ENCODE data around the gene TIMM29. TPM values are rescaled to one million over a fixed set of nuclear protein-coding genes. Genes with fewer than 3 reads are reported as not detected.
A peak's percentile ranks its signal among the peaks of the same experiment; 100 is the strongest.
"Not testable (repeated sequence)": the region's sequence is repeated elsewhere in the genome, so short reads cannot be mapped to it uniquely, and the experiment has no call there.

Gene TIMM29
- total RNA-seq, 1 experiment from 2014 or later, result 58.2 TPM

DNA sequence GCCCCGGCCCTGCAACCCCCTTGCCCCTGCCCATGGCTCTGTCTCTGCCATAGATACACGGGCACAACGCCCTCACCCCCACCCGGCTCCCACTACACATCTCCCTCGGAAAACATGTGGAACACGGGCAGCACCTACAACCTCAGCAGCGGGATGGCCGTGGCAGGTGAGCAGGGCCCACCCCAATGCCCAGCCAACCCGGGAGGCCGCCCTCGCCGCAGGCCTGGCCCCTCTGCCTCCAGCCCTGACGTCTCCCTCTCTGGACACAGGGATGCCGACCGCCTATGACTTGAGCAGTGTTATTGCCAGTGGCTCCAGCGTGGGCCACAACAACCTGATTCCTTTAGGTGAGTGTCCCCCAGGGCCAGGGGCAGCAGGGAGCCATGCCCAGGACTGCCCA is 7.8 kb upstream of the TIMM29 start:
- Histone ChIP-seq H3K36me3 (replicated peaks; ENCODE audit: control insufficient read depth, insufficient read depth, low read length) (peaks cover 19% of the 10 kb centered on the region), H3K27me3 (ENCODE audit: control insufficient read depth, insufficient read depth, low read length) (no peaks in the 10 kb centered on the region), H3K4me3 (ENCODE audit: insufficient read depth, low read depth, low read length) (no peak overlapping the region)
- DNase-seq, result peak; percentile 43

DNA sequence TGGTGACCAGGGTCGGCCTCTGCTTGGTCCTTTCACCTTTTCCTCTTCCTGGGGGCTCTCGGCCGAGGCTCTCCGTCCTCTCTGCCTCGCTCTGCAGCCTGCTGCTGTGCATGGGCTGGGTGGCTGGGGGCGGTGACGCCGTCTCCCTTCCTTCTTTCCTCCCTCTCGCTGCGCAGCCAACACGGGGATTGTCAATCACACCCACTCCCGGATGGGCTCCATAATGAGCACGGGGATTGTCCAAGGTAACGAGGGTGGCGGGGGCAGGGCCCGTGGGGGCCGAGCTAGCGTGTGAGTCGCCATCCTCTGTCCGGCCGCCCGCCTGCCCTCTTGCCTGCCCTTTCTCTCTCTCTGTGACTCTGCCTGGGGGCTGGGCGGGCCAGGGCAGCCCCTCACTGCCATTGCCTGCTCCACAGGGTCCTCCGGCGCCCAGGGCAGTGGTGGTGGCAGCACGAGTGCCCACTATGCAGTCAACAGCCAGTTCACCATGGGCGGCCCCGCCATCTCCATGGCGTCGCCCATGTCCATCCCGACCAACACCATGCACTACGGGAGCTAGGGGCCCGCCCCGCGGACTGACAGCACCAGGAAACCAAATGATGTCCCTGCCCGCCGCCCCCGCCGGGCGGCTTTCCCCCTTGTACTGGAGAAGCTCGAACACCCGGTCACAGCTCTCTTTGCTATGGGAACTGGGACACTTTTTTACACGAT is 7.3 kb upstream of the TIMM29 start:
- Histone ChIP-seq H3K27me3 (ENCODE audit: control insufficient read depth, insufficient read depth, low read length) (no peaks in the 10 kb centered on the region), H3K4me3 (ENCODE audit: insufficient read depth, low read depth, low read length) (no peak overlapping the region), H3K36me3 (replicated peaks; ENCODE audit: control insufficient read depth, insufficient read depth, low read length) (peaks cover 19% of the 10 kb centered on the region)
- peak; percentile 55 for DNase-seq

DNA sequence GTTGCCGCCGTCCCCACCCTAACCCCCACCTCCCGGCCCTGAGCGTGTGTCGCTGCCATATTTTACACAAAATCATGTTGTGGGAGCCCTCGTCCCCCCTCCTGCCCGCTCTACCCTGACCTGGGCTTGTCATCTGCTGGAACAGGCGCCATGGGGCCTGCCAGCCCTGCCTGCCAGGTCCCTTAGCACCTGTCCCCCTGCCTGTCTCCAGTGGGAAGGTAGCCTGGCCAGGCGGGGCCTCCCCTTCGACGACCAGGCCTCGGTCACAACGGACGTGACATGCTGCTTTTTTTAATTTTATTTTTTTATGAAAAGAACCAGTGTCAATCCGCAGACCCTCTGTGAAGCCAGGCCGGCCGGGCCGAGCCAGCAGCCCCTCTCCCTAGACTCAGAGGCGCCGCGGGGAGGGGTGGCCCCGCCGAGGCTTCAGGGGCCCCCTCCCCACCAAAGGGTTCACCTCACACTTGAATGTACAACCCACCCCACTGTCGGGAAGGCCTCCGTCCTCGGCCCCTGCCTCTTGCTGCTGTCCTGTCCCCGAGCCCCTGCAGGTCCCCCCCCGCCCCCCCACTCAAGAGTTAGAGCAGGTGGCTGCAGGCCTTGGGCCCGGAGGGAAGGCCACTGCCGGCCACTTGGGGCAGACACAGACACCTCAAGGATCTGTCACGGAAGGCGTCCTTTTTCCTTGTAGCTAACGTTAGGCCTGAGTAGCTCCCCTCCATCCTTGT is 6.5 kb upstream of the TIMM29 start:
- Histone ChIP-seq H3K4me3 (ENCODE audit: insufficient read depth, low read depth, low read length) (no peak overlapping the region), H3K27me3 (ENCODE audit: control insufficient read depth, insufficient read depth, low read length) (no peaks in the 10 kb centered on the region), H3K36me3 (replicated peaks; ENCODE audit: control insufficient read depth, insufficient read depth, low read length) (peaks cover 17% of the 10 kb centered on the region)
- peak; percentile 72 for DNase-seq

DNA sequence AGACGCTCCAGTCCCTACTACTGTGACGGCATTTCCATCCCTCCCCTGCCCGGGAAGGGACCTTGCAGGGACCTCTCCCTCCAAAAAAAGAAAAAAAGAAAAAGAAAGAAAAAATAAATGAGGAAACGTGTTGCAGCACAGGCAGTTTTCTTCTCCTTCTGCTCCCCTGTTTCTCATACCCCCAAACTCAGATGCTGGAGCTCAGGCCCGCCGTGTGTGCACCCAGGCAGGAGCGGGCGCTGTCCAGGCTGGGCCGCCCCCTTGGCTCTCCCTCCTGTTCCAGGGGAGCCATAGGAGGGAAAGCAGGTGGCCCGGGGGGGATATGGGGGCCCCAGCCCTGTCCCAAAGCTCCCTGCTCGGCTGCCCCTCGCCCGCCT is 6.0 kb upstream of the TIMM29 start:
- Histone ChIP-seq H3K4me3 (ENCODE audit: insufficient read depth, low read depth, low read length) (no peak overlapping the region), H3K27me3 (ENCODE audit: control insufficient read depth, insufficient read depth, low read length) (no peaks in the 10 kb centered on the region), H3K36me3 (replicated peaks; ENCODE audit: control insufficient read depth, insufficient read depth, low read length) (peaks cover 20% of the 10 kb centered on the region)
- DNase-seq, result peak; percentile 48

DNA sequence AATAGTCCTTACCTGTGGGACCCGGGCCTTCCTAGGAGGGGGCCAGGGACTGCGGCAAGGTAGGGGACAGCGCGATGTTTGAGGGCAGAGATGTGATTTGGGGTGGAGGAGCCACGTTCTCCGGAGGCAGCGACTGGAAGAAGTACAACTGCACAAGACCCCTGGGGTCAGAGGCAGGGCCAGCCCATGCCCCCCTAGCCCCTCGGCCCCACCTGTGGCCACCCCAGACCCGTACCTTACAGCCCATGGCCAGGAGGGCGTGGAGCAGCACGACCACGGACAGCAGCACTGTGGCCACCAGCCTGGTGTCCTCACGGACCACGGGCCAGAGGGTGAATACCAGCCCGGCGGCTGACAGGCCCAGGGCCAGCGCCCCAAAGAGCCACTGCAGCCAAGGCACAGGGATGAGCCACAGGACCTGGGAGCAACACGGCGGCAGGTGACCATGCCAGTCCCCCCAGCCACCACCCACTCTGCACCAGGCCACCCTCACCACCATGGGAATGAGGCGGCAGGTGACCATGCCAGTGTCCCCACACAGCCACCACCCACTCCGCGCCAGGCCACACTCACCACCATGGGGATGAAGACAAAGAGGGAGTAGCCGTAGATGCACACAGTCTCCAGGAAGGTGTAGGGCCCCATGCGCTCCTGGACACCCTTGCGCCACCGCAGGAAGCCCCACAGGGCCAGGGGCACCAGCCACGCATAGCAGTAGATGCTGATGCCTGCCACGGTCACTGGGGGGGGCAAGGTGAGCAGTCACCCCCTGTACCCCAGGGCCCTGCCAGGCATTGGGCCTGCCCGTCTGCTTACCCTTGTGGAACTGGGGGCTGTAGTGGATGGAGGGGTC is 5.1 kb upstream of the TIMM29 start:
- Histone ChIP-seq H3K36me3 (replicated peaks; ENCODE audit: control insufficient read depth, insufficient read depth, low read length) (peaks cover 17% of the 10 kb centered on the region), H3K27me3 (ENCODE audit: control insufficient read depth, insufficient read depth, low read length) (no peaks in the 10 kb centered on the region), H3K4me3 (ENCODE audit: insufficient read depth, low read depth, low read length) (no peak overlapping the region)
- peak; percentile 39 for DNase-seq

DNA sequence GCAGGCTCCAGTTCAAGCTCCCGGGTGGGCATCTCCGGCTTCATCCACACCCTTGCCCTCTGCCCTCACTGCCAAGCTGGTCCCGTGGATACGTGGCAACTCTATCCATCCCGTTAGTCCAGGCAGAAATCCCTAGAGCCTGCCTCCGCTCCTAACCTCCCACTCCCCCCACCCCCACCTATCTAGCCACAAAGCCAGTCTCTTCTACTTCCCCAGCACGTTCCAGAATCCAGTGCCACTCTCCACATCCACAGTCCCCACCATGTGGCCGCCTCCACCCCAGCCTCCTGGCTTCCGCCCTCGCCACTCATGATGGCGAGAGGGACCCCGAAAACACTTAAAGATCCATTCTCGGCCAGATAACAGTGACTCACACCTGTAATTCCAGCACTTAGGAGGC is 4.0 kb upstream of the TIMM29 start:
- H3K27me3 ChIP-seq (ENCODE audit: control insufficient read depth, insufficient read depth, low read length), result no peaks in the 10 kb centered on the region
- peaks cover 10% of the 10 kb centered on the region for H3K36me3 ChIP-seq (replicated peaks; ENCODE audit: control insufficient read depth, insufficient read depth, low read length)
- H3K4me3 ChIP-seq (ENCODE audit: insufficient read depth, low read depth, low read length), result no peak overlapping the region
- DNase-seq, result no peak

DNA sequence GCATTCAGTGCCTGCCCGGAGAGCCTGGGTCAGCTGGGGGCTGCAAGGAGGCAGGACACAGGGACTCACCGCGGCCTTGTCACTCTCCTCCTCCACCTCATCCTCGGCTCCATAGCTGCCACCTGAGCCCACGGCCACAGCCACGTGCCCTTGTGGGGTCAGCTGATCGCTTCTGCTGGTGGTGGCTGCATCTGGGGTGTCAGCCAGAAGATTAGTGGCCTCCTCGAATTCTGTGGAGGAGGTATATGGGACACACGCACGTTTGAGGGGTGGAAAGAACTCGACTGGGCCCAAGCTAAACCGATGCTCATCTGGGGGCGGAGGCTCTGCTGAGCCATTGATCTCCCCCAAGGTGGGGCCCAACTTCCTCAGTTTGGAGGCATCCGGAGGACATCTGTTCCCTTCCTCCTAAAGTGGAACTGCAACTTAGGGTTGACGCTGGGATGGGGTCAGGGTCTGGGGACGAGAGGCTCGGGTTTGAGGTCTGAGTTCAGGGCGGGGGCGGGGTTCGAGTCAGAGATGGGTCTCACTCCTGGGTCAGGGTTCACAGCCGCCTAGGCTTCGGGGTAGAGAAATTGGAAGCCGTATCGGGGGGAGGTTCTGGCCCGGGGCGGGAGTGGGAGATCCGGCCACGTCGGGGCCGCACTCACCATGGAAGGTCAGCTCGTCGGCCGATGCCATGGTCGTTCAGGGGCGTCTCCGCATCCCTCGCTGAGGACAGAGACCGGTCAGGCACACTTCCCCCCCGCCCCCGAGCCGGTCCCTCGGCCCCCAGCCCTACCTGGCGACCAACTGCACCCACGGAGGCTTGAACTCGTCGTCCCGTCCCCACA is 665 bp upstream of the TIMM29 start:
- H3K4me3 ChIP-seq (ENCODE audit: insufficient read depth, low read depth, low read length), result peak overlapping the region; percentile 95
- DNase-seq, result no peak
- H3K36me3 ChIP-seq (replicated peaks; ENCODE audit: control insufficient read depth, insufficient read depth, low read length), result peaks cover 11% of the 10 kb centered on the region
- no peaks in the 10 kb centered on the region for H3K27me3 ChIP-seq (ENCODE audit: control insufficient read depth, insufficient read depth, low read length)

DNA sequence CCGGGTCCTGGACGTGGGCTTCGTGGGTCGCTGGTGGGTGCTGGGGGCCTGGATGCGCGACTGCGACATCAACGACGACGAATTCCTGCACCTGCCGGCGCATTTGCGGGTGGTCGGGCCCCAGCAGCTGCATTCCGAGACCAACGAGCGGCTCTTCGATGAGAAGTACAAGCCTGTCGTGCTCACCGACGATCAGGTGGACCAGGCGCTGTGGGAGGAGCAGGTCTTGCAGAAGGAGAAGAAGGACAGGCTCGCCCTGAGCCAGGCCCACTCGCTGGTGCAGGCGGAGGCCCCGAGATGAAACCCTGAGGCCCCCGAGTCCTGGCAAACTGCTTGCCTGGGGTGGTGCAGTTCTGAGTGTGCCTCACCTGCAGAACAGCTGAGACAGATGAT is 787 bp downstream of the TIMM29 start:
- peak; percentile 66 for DNase-seq
- Histone ChIP-seq H3K27me3 (ENCODE audit: control insufficient read depth, insufficient read depth, low read length) (no peaks in the 10 kb centered on the region), H3K4me3 (ENCODE audit: insufficient read depth, low read depth, low read length) (peak overlapping the region; percentile 95), H3K36me3 (replicated peaks; ENCODE audit: control insufficient read depth, insufficient read depth, low read length) (peaks cover 11% of the 10 kb centered on the region)

DNA sequence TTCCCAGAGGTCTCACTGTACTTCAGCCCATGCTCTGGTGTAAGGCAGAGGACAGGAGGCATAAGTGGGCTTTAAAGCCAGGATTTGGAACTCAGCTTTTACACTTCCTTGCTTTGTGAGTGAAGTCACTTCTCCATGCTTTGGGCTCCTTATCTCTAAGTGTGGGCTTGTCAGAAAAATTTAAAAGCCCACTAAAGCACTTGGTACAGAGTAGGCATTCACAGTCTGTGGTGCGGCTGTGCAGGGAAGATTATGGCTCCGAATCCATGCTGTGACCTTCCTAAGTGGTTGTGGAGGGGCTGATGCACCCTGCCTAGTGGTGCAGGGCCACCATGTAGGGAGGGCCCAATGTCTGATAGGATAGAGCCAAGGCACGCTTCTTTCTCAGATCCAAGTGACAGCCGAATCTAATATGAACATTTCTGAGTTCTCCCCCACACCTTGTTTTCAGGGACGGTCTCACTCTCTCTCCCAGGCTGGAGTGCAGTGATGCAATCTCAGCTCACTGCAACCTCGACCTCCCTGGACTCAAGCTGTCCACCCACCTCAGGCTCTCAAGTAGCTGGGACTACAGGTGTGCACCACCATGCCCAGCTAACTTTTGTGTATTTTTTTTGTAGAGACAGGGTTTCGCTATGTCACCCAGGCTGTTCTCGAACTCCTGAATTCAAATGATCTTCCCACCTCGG is 6.9 kb downstream of the TIMM29 start:
- Histone ChIP-seq H3K4me3 (ENCODE audit: insufficient read depth, low read depth, low read length) (no peak overlapping the region), H3K27me3 (ENCODE audit: control insufficient read depth, insufficient read depth, low read length) (no peaks in the 10 kb centered on the region), H3K36me3 (replicated peaks; ENCODE audit: control insufficient read depth, insufficient read depth, low read length) (peaks cover under 1% of the 10 kb centered on the region)
- DNase-seq, result no peak

DNA sequence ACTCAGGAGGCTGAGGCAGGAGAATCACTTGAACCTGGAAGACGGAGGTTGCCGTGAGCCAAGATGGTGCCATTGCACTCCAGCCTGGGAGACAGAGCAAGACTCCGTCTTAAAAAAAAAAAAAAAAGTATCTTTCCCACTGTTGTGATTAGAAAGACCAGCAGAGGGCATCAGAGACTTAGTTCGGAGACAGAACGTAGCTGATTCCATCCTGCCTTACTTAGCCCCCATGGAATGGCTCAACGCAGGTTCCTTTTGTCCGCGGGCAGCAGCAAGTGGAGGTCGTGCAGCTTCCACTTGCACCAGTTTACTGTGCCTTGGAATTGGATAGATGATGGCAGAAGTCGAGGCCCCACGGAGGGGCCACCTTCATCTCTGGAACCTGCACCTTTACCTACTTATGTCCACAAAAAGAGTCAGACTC is 8.1 kb downstream of the TIMM29 start:
- H3K27me3 ChIP-seq (ENCODE audit: control insufficient read depth, insufficient read depth, low read length), result no peaks in the 10 kb centered on the region
- peak; percentile 86 for DNase-seq
- H3K36me3 ChIP-seq (replicated peaks; ENCODE audit: control insufficient read depth, insufficient read depth, low read length), result no peaks in the 10 kb centered on the region; the same call in 1 of the 2 replicates
- no peak overlapping the region for H3K4me3 ChIP-seq (ENCODE audit: insufficient read depth, low read depth, low read length)

DNA sequence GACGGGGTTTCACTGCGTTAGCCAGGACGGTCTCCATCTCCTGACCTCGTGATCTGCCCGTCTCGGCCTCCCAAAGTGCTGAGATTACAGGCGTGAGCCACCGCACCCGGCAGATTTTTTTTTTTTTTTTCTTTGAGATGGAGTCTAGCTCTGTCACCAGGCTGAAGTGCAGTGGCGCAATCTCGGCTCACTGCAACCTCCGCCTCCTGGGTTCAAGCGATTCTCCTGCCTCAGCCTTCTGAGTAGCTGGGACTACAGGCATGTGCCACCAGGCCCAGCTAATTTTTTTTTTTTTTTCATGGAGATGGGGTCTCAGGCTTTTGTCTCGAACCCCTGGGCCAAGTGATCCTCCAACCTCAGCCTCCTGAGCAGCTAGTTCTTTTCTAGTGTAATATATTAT is 13.0 kb downstream of the TIMM29 start:
- not testable (repeated sequence) for H3K4me3 ChIP-seq (ENCODE audit: insufficient read depth, low read depth, low read length); H3K27me3 ChIP-seq (ENCODE audit: control insufficient read depth, insufficient read depth, low read length); H3K36me3 ChIP-seq (replicated peaks; ENCODE audit: control insufficient read depth, insufficient read depth, low read length); DNase-seq

DNA sequence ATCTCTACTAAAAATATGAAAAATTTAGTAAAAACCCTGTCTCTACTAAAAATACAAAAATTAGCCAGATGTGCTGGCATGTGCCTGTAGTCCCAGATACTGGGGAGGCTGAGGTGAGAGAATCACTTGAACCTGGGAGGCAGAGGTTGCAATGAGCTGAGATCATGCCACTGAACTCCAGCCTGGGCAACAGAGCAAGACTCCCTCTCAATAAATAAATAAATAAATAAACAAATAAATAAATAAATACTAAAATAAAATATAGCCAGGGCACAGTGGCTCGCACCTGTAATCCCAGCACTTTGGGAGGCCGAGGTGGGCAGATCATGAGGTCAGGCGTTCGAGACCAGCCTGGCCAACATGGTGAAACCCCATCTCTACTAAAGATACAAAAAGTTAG is 14.8 kb downstream of the TIMM29 start:
- not testable (repeated sequence) for H3K36me3 ChIP-seq (replicated peaks; ENCODE audit: control insufficient read depth, insufficient read depth, low read length); DNase-seq; H3K27me3 ChIP-seq (ENCODE audit: control insufficient read depth, insufficient read depth, low read length); H3K4me3 ChIP-seq (ENCODE audit: insufficient read depth, low read depth, low read length)

DNA sequence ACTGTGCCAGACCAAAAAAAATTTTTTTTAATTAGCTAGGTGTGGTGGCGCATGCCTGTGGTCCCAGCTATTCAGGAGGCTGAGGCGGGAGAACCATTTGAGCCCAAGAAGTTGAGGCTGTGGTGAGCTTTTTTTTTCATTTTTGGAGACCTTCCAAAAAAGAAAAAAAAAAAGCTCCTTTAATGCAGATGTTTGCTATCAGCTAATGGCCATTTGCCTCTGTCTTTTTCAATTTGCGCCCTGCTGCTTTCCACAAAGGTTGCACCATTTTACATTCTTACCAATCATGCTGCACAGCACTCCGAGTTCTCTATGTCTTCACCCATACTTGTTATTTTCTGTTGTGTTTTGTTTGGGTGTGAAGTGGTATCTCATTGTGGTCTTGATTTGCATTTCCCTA is 16.7 kb downstream of the TIMM29 start:
- H3K4me3 ChIP-seq (ENCODE audit: insufficient read depth, low read depth, low read length), result no peak overlapping the region
- H3K36me3 ChIP-seq (replicated peaks; ENCODE audit: control insufficient read depth, insufficient read depth, low read length), result no peaks in the 10 kb centered on the region
- H3K27me3 ChIP-seq (ENCODE audit: control insufficient read depth, insufficient read depth, low read length), result no peaks in the 10 kb centered on the region
- DNase-seq, result no peak

Measured in H7 (cell line).